Measurements from ENCODE around the gene BCL2.
"Not testable (repeated sequence)": the region's sequence is repeated elsewhere in the genome, so short reads cannot be mapped to it uniquely, and the experiment has no call there.

The BCL2 gene

GRCh38 chr18:63258749-63259566 lies 60.6 kb downstream of the BCL2 start:
- no peak for DNase-seq (ENCODE audit: low read depth, low spot score)

- DNase-seq (ENCODE audit: low read depth, low spot score) = no peak
Measured at GRCh38 chr18:63257453-63257852, 62.1 kb downstream of the BCL2 start.

GRCh38 chr18:63255435-63255834 lies 64.1 kb downstream of the BCL2 start:
- DNase-seq (ENCODE audit: low read depth, low spot score) = no peak

GRCh38 chr18:63254716-63255399 lies 64.7 kb downstream of the BCL2 start:
- no peak for DNase-seq (ENCODE audit: low read depth, low spot score)

GRCh38 chr18:63253428-63254372 lies 65.9 kb downstream of the BCL2 start:
- DNase-seq (ENCODE audit: low read depth, low spot score) = peak; percentile 61

- DNase-seq (ENCODE audit: low read depth, low spot score) = no peak
Measured at GRCh38 chr18:63253014-63253413, 66.6 kb downstream of the BCL2 start.

- DNase-seq (ENCODE audit: low read depth, low spot score) = no peak
Measured at GRCh38 chr18:63249771-63250170, 69.8 kb downstream of the BCL2 start.

GRCh38 chr18:63247926-63248325 lies 71.6 kb downstream of the BCL2 start:
- DNase-seq (ENCODE audit: low read depth, low spot score) = no peak

- no peak for DNase-seq (ENCODE audit: low read depth, low spot score)
Measured at GRCh38 chr18:63247506-63247905, 72.1 kb downstream of the BCL2 start.

GRCh38 chr18:63245600-63245999 lies 74.0 kb downstream of the BCL2 start:
- no peak for DNase-seq (ENCODE audit: low read depth, low spot score)

- DNase-seq (ENCODE audit: low read depth, low spot score) = no peak
Measured at GRCh38 chr18:63244607-63245006, 75.0 kb downstream of the BCL2 start.

GRCh38 chr18:63241760-63242159 lies 77.8 kb downstream of the BCL2 start:
- DNase-seq (ENCODE audit: low read depth, low spot score) = no peak

- no peak for DNase-seq (ENCODE audit: low read depth, low spot score)
Measured at GRCh38 chr18:63241317-63241712, 78.3 kb downstream of the BCL2 start.

- DNase-seq (ENCODE audit: low read depth, low spot score) = no peak
Measured at GRCh38 chr18:63240531-63241316, 78.8 kb downstream of the BCL2 start.

GRCh38 chr18:63238693-63239075 lies 80.9 kb downstream of the BCL2 start:
- DNase-seq (ENCODE audit: low read depth, low spot score) = peak; percentile 48

- peak; percentile 96 for DNase-seq (ENCODE audit: low read depth, low spot score)
Measured at GRCh38 chr18:63237881-63238692, 81.5 kb downstream of the BCL2 start.

- no peak for DNase-seq (ENCODE audit: low read depth, low spot score)
Measured at GRCh38 chr18:63236921-63237846, 82.4 kb downstream of the BCL2 start.

GRCh38 chr18:63236406-63236805 lies 83.2 kb downstream of the BCL2 start:
- no peak for DNase-seq (ENCODE audit: low read depth, low spot score)

- not testable (repeated sequence) for DNase-seq (ENCODE audit: low read depth, low spot score)
Measured at GRCh38 chr18:63235920-63236319, 83.6 kb downstream of the BCL2 start.
